Progenitor cell of endocrine pancreas (in vitro differentiated cells): ENCODE results near the gene CYB561. TPM values are rescaled to one million over a fixed set of nuclear protein-coding genes. Genes with fewer than 3 reads are reported as not detected.

Experiments used
- DNase-seq: peaks from one replicate; pipeline ENCODE4 v3.0.0; 2021; ENCODE audit warnings: low spot score; ENCODE audit not compliant: unreplicated experiment
- H3K27ac Mint-ChIP-seq: 2 replicates; pipeline ENCODE4 v1.8.0; 2021; ENCODE audit warnings: mild to moderate bottlenecking, moderate library complexity, mixed read lengths
- H3K27me3 Mint-ChIP-seq: 2 replicates; pipeline ENCODE4 v1.8.0; 2021; ENCODE audit warnings: mixed read lengths
- H3K36me3 Mint-ChIP-seq: 2 replicates; pipeline ENCODE4 v1.8.0; 2022; ENCODE audit warnings: mixed read lengths; ENCODE audit not compliant: insufficient read depth
- H3K4me1 Mint-ChIP-seq: 2 replicates; pipeline ENCODE4 v1.8.0; 2021; ENCODE audit warnings: low read depth, mixed read lengths
- H3K4me3 Mint-ChIP-seq: 2 replicates; pipeline ENCODE4 v1.8.0; 2021; ENCODE audit warnings: low read depth, mild to moderate bottlenecking, moderate library complexity, mixed read lengths
- H3K9me3 Mint-ChIP-seq: 2 replicates; pipeline ENCODE4 v1.8.0; 2021; ENCODE audit warnings: low read depth, mixed read lengths
- total RNA-seq: library from RNA; stranded (reverse); gene quantifications from 2 replicates; pipeline ENCODE4 v1.2.1, GENCODE V29; 2021
- TF ChIP-seq, protein P1 (sequence below): fragments of 200-600 bp; sonication (generic); IDR thresholded peaks from one replicate; pipeline ENCODE4 v1.5.0; 2021; ENCODE audit warnings: antibody characterized with exemption, mild to moderate bottlenecking; ENCODE audit not compliant: unreplicated experiment

Gene CYB561
- total RNA-seq, 1 donor from 2014 or later = 34.5 TPM

DNA sequence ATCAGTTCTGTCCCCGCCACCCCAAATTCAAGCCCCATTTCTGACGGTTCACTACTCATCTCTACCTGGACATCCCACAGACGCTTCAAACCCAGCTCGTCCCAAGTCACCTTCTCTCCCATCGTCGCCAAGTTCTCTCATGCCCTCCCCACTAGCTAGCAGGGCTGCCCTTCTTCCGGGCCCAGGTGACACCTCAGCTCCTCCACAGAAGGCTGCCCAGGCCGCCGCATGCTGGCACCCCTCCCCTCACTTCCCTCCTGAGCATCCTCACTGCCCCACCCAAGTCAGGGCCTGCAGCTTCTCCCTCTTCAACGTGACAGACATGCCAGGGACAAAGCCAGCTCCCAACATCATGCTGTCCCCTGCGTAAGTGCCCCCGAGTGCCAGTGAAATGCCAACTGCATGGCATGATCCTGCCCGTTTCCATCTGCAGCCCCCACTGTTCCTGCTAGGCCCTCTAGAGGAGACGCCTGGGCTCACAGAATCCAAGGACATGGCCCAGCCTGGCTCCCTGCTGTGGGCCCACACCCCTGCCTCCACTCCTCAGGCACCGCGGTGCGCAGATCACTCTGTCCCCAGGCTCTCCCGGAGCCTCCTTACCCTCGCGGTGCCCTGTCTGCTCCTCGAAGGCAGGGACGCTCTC is 5.9 kb downstream of the CYB561 start:
- Mint-ChIP-seq H3K36me3 (peaks cover 2% of the 10 kb centered on the region), H3K4me3 (no peak overlapping the region), H3K9me3 (no peaks in the 10 kb centered on the region), H3K4me1 (peaks cover 3% of the 10 kb centered on the region), H3K27ac (no peak overlapping the region), H3K27me3 (no peaks in the 10 kb centered on the region)
- TF ChIP-seq, protein P1, sequence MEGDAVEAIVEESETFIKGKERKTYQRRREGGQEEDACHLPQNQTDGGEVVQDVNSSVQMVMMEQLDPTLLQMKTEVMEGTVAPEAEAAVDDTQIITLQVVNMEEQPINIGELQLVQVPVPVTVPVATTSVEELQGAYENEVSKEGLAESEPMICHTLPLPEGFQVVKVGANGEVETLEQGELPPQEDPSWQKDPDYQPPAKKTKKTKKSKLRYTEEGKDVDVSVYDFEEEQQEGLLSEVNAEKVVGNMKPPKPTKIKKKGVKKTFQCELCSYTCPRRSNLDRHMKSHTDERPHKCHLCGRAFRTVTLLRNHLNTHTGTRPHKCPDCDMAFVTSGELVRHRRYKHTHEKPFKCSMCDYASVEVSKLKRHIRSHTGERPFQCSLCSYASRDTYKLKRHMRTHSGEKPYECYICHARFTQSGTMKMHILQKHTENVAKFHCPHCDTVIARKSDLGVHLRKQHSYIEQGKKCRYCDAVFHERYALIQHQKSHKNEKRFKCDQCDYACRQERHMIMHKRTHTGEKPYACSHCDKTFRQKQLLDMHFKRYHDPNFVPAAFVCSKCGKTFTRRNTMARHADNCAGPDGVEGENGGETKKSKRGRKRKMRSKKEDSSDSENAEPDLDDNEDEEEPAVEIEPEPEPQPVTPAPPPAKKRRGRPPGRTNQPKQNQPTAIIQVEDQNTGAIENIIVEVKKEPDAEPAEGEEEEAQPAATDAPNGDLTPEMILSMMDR = no peak
- DNase-seq = no peak

DNA sequence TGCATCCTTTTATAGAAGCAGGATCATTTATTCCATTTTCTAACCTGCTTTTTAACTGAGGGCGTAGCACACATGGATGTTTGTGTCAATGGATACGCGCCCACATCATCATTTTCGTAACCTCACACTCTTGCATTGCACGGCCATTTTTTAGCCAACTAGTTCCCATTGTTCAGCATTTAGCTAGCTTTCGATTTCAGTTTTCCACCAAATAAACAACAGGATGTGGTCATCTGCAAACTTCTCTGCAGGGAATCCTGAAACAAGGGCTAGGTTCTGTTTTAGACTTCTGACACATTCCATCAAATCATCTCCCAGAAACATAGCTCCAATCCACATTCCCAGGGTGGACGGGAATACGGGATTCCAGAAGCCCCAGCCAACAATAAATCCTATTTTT is 6.4 kb downstream of the CYB561 start:
- Mint-ChIP-seq H3K4me1 (no peaks in the 10 kb centered on the region), H3K27ac (no peak overlapping the region), H3K36me3 (peaks cover 2% of the 10 kb centered on the region), H3K9me3 (no peaks in the 10 kb centered on the region), H3K27me3 (no peaks in the 10 kb centered on the region), H3K4me3 (no peak overlapping the region)
- DNase-seq = no peak
- TF ChIP-seq, protein P1 = no peak

DNA sequence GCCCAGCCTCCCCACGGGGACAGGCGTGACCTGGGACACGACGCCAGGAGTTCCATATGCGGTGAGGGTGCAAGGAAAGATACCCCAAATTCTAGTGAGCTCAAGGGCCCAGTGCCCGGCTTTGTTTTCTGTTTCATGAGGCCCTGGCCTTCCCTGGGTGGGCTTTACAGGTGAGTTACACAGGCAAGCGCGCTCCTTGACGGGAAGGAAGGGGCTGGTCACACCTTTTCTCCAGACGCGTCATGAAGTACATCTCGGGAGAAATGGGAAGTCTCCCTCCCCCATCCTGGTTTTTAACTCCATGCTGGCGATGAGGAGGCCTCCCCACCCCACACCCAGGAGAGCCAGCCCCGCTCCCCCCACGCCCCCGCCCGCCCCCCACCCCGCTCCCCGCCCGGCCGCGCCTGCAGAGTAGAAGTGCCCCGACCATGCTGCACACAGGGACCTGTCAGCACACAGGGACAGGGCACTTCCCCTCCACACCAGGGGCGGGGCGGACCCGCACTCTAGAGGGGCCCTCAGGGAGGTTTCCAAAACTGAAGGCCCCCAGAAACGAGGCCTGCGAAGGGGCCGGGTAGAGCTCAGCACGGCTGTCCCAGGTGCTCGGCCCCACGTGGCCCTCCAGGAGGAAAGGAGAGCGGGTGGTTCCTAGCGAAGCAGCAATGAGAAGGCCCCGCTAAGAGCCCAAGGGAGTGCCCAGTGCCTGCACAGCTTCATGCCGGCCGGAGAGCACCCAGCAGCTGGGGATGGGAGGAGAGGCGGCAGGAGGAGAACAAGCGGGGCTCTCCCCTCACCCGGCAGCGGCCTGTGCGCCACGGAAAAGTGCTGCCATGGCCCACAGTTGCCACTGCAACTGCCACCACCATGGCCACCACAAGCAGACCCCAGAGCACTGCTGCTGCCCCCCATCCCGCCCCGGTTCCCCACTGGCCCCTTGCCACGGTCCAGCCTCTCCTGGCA is 7.7 kb downstream of the CYB561 start:
- TF ChIP-seq, protein P1 = no peak
- Mint-ChIP-seq H3K27me3 (no peaks in the 10 kb centered on the region), H3K4me1 (no peaks in the 10 kb centered on the region), H3K27ac (no peak overlapping the region), H3K9me3 (no peaks in the 10 kb centered on the region), H3K4me3 (no peak overlapping the region), H3K36me3 (peaks cover 2% of the 10 kb centered on the region)
- no peak for DNase-seq

DNA sequence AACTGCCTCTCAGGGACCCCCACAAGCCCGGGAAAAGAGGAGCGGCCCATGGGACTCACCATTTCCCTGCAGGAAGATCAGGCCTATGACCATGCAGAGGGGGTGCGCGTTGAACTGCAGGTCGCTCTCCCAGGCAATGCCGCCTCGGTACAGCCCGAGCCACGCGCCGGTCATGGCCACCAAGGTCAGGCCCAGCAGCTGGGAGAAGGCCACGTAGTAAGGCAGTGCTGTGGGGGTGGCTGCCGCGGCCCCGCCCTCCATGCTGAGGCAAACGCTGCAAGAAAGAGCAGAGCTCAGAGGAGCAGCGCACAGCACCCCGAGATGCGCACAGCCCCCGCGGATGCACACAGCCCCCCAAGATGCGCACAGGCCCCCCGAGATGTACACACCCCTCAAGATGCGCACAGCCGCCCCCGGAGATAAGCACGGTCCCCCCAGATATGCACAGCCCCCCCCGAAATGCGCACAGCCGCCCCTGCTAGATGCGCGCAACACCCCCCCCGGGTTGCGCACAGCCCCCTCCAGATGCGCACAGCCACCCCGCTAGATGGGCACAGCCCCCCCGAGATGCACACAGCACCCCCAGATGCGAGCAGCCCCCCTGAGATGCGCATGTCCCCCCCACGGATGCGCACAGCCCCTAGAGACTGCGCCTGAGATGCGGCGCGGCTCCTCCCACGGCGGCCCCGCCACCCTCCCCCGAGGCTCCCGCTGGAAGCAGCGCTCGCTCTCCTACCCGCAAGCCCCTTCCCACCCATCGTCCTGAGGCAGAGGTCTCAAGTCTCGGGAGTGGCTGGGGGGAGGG is 8.6 kb downstream of the CYB561 start:
- no peak overlapping the region for H3K4me3 Mint-ChIP-seq
- DNase-seq = no peak
- H3K4me1 Mint-ChIP-seq = peaks cover 5% of the 10 kb centered on the region
- H3K27ac Mint-ChIP-seq = no peak overlapping the region
- H3K36me3 Mint-ChIP-seq = peaks cover 2% of the 10 kb centered on the region
- TF ChIP-seq, protein P1 = no peak
- H3K27me3 Mint-ChIP-seq = no peaks in the 10 kb centered on the region
- no peaks in the 10 kb centered on the region for H3K9me3 Mint-ChIP-seq
